IMR-90 (cell line): Measurements from ENCODE around the gene CCNL2. TPM values are rescaled to one million over a fixed set of nuclear protein-coding genes. Genes with fewer than 3 reads are reported as not detected.
A peak's percentile ranks its signal among the peaks of the same experiment; 100 is the strongest.

Experiments
- ATAC-seq: fragments of 200-7000 bp; cut with Tn5 transposase; 2 replicates; pipeline ENCODE4 v1.9.1; 2020; ENCODE audit warnings: low read depth, mild to moderate bottlenecking, moderate library complexity
- BruUV-seq: library from RNA; stranded (reverse); fragments of 400-500 nt; replicated peaks from 2 replicates; lab custom pipeline; 2021; lab: Mats Ljungman, UMichigan
- CTCF ChIA-PET: fragments of 300-600 bp; formaldehyde crosslinking; extraction: SDS; loops from one replicate; lab custom pipeline; 2021; ENCODE audit warnings: antibody characterized with exemption; lab: Yijun Ruan, JAX
- POLR2A ChIA-PET: fragments of 300-600 bp; sonication (Branson Sonifier 250); formaldehyde crosslinking; loops from one replicate; lab custom pipeline; 2022; ENCODE audit warnings: antibody characterized with exemption; ENCODE audit not compliant: unreplicated experiment; lab: Charles Lee
- DNase-seq: peaks from one replicate; pipeline ENCODE4 v3.0.0; 2013
- H2AFZ ChIP-seq: replicated peaks from 2 replicates; pipeline ENCODE3; 2013; ENCODE audit warnings: low read length, mild to moderate bottlenecking; ENCODE audit not compliant: poor library complexity
- H2AK5ac ChIP-seq: 2 replicates; pipeline ENCODE4 v1.6.1; 2013; ENCODE audit warnings: low read depth, low read length, inconsistent platforms
- H2AK9ac ChIP-seq: replicated peaks from 2 replicates; pipeline ENCODE3; 2013; ENCODE audit warnings: mild to moderate bottlenecking, low read depth, low read length, moderate library complexity; ENCODE audit not compliant: poor library complexity
- H2BK120ac ChIP-seq: 2 replicates; pipeline ENCODE4 v1.6.1; 2013; ENCODE audit warnings: low read depth, low read length, inconsistent platforms
- H2BK15ac ChIP-seq: 3 replicates; pipeline ENCODE4 v1.6.1; 2013; ENCODE audit warnings: low read depth, low read length, inconsistent platforms
- H2BK20ac ChIP-seq: 2 replicates; pipeline ENCODE4 v1.6.1; 2013; ENCODE audit warnings: low read depth, mild to moderate bottlenecking, inconsistent platforms, low read length, moderate library complexity
- H2BK5ac ChIP-seq: 2 replicates; pipeline ENCODE4 v1.6.1; 2013; ENCODE audit warnings: mild to moderate bottlenecking, low read depth, low read length, inconsistent platforms; ENCODE audit not compliant: poor library complexity, severe bottlenecking
- H3K14ac ChIP-seq: replicated peaks from 2 replicates; pipeline ENCODE4 v1.6.1; 2013; ENCODE audit warnings: low read depth, low read length, inconsistent platforms
- H3K18ac ChIP-seq: 2 replicates; pipeline ENCODE4 v1.6.1; 2013; ENCODE audit warnings: low read depth, low read length, control low read depth
- H3K23ac ChIP-seq: 2 replicates; pipeline ENCODE4 v1.6.1; 2013; ENCODE audit warnings: low read depth, low read length, inconsistent platforms
- H3K27ac ChIP-seq: 2 replicates; pipeline ENCODE4 v1.5.1; 2013; ENCODE audit warnings: mild to moderate bottlenecking, control low read depth, low read length; ENCODE audit not compliant: insufficient read depth
- H3K27me3 ChIP-seq: 2 replicates; pipeline ENCODE4 v1.6.1; 2013; ENCODE audit warnings: low read length; ENCODE audit not compliant: control insufficient read depth, insufficient read depth
- H3K36me3 ChIP-seq: 2 replicates; pipeline ENCODE4 v1.6.1; 2013; ENCODE audit warnings: low read length, mixed read lengths; ENCODE audit not compliant: control insufficient read depth, insufficient read depth
- H3K4ac ChIP-seq: 2 replicates; pipeline ENCODE4 v1.6.1; 2013; ENCODE audit warnings: low read depth, low read length, inconsistent platforms
- H3K4me1 ChIP-seq: 2 replicates; pipeline ENCODE4 v1.6.1; 2013; ENCODE audit warnings: low read length, mixed read lengths; ENCODE audit not compliant: control insufficient read depth, insufficient read depth
- H3K4me2 ChIP-seq: 2 replicates; pipeline ENCODE4 v1.6.1; 2013; ENCODE audit warnings: low read depth, mild to moderate bottlenecking, control low read depth, low read length, moderate library complexity
- H3K4me3 ChIP-seq: 2 replicates; pipeline ENCODE4 v1.5.1; 2013; ENCODE audit warnings: low read depth, mild to moderate bottlenecking, control low read depth, low read length, moderate library complexity; ENCODE audit not compliant: insufficient read depth
- H3K56ac ChIP-seq: 2 replicates; pipeline ENCODE4 v1.6.1; 2013; ENCODE audit warnings: low read length, inconsistent platforms; ENCODE audit not compliant: insufficient read depth; ENCODE audit errors: extremely low read depth
- H3K79me1 ChIP-seq, 2 experiments: 2 replicates each; pipeline ENCODE4 v1.6.1; 2013; ENCODE audit warnings: low read length in 2 of 2, inconsistent platforms in 1 of 2, low read depth in 1 of 2
- H3K9ac ChIP-seq: 2 replicates; pipeline ENCODE4 v1.6.1; 2013; ENCODE audit warnings: low read depth, low read length, control low read depth
- H3K9me1 ChIP-seq: 2 replicates; pipeline ENCODE4 v1.6.1; 2013; ENCODE audit warnings: low read length, inconsistent platforms; ENCODE audit not compliant: insufficient read depth
- H3K9me3 ChIP-seq: 2 replicates; pipeline ENCODE4 v1.6.1; 2013; ENCODE audit warnings: low read length; ENCODE audit not compliant: control insufficient read depth, insufficient read depth
- H4K20me1 ChIP-seq: 2 replicates; pipeline ENCODE4 v1.6.1; 2013; ENCODE audit warnings: low read length, inconsistent platforms; ENCODE audit not compliant: insufficient read depth
- H4K5ac ChIP-seq: 2 replicates; pipeline ENCODE4 v1.6.1; 2013; ENCODE audit warnings: mild to moderate bottlenecking, low read depth, low read length, control low read depth
- H4K8ac ChIP-seq, 2 experiments: 2 replicates each; pipeline ENCODE4 v1.6.1; 2013; ENCODE audit warnings: low read depth in 2 of 2, low read length in 2 of 2, control low read depth in 1 of 2, inconsistent platforms in 1 of 2
- H4K91ac ChIP-seq: 2 replicates; pipeline ENCODE4 v1.6.1; 2013; ENCODE audit warnings: low read depth, low read length, inconsistent platforms; ENCODE audit not compliant: insufficient read depth
- BHLHE40 ChIP-seq: fragments of 150-350 bp; IDR thresholded peaks from 2 replicates; pipeline ENCODE4 v1.6.1; 2016; ENCODE audit warnings: mild to moderate bottlenecking, low read depth, low read length
- CEBPB ChIP-seq: IDR thresholded peaks from 2 replicates; pipeline ENCODE4 v1.6.1; 2012; ENCODE audit warnings: low read depth, low read length, improper control_type of control experiment
- CTCF ChIP-seq: conservative IDR thresholded peaks from 2 replicates; pipeline ENCODE4 v1.5.1; 2012; ENCODE audit warnings: mild to moderate bottlenecking, low read depth, low read length, improper control_type of control experiment
- FOS ChIP-seq: fragments of 150-350 bp; IDR thresholded peaks from 2 replicates; pipeline ENCODE4 v1.6.1; 2016; ENCODE audit warnings: low read depth, low read length
- MAFK ChIP-seq: IDR thresholded peaks from 2 replicates; pipeline ENCODE4 v1.6.1; 2012; ENCODE audit warnings: low read depth, low read length, improper control_type of control experiment
- MAZ ChIP-seq: IDR thresholded peaks from 2 replicates; pipeline ENCODE4 v1.6.1; 2012; ENCODE audit warnings: low read depth, mild to moderate bottlenecking, low read length, improper control_type of control experiment, moderate library complexity, borderline replicate concordance
- NFE2L2 ChIP-seq: fragments of 150-350 bp; IDR thresholded peaks from 2 replicates; pipeline ENCODE4 v1.6.1; 2016; ENCODE audit warnings: low read depth, mild to moderate bottlenecking, low read length
- POLR2A ChIP-seq: IDR thresholded peaks from 2 replicates; pipeline ENCODE4 v1.6.1; 2012; ENCODE audit warnings: mild to moderate bottlenecking, low read depth, low read length
- RAD21 ChIP-seq: IDR thresholded peaks from 2 replicates; pipeline ENCODE4 v1.6.1; 2012; ENCODE audit warnings: low read length, improper control_type of control experiment
- RCOR1 ChIP-seq: IDR thresholded peaks from 2 replicates; pipeline ENCODE4 v1.6.1; 2012; ENCODE audit warnings: mild to moderate bottlenecking, low read length, improper control_type of control experiment; ENCODE audit not compliant: insufficient replicate concordance
- RFX5 ChIP-seq: IDR thresholded peaks from 2 replicates; pipeline ENCODE4 v1.8.0; 2012; ENCODE audit warnings: low read depth, mild to moderate bottlenecking, low read length, moderate library complexity
- SMC3 ChIP-seq: fragments of 150-350 bp; IDR thresholded peaks from 2 replicates; pipeline ENCODE4 v1.6.1; 2016; ENCODE audit warnings: low read depth, mild to moderate bottlenecking, antibody characterized with exemption, low read length, moderate library complexity
- whole genome bisulfite sequencing, 2 experiments: methylation state at CpG; one replicate each; pipeline versions ENCODE4 v1.1.5 to v1.1.7; 2013; ENCODE audit warnings: missing lambda C conversion rate in 2 of 2; ENCODE audit not compliant: insufficient read length in 1 of 2; ENCODE audit errors: extremely low coverage in 2 of 2; 5-methylcytosine and 5-hydroxymethylcytosine counted together
- dilution Hi-C: fragments of 300-500 bp; cut with HindIII; formaldehyde crosslinking; loops from one replicate; pipeline ENCODE4 v1.14.3; 2018; ENCODE audit warnings: low sequenced_read_pairs; ENCODE audit not compliant: unreplicated experiment
- in situ Hi-C: fragments of 300-500 bp; cut with MboI; formaldehyde crosslinking; loops from 3 replicates; pipeline ENCODE4 v1.14.3; 2019; ENCODE audit warnings: low sequenced_read_pairs, inconsistent platforms, mixed read lengths
- intact Hi-C: fragments of 100-400 bp; cut with micrococcal nuclease; formaldehyde crosslinking; loops from 2 replicates; pipeline ENCODE4 v1.10.0; 2022
- polyA plus RNA-seq, 3 experiments: library from polyadenylated mRNA; depleted of rRNA; stranded (reverse); fragments of >200 nt; gene quantifications; 2 replicates each; pipeline ENCODE4 v1.2.3, GENCODE V29; 2012; ENCODE audit warnings: low replicate concordance in 1 of 3
- total RNA-seq: library from RNA; depleted of rRNA; stranded (reverse); fragments of >200 nt; gene quantifications from 2 replicates; pipeline ENCODE4 v1.2.3, GENCODE V29; 2012
- TF ChIP-seq, protein P1 (sequence below): fragments of 150-350 bp; IDR thresholded peaks from 2 replicates; pipeline ENCODE4 v1.6.1; 2016; ENCODE audit warnings: low read depth, mild to moderate bottlenecking, low read length, moderate library complexity, borderline replicate concordance

CCNL2 gene
- total and polyA plus RNA-seq, 2 of the 4 experiments (the other 2 are of a cell fraction), result 53.9 to 239 TPM

GRCh38 chr1:1436630-1437032 lies 37.5 kb upstream of the CCNL2 start:
- dilution Hi-C loops, result no loop called here
- H2BK15ac ChIP-seq, result no peak overlapping the region
- WGBS, 2 experiments, result 94% methylated on average over 4 of the region's 7 CpGs; no CpG with 5 or more reads in 1 of the 2 experiments
- H2AK9ac ChIP-seq, result no peak overlapping the region
- TF ChIP-seq CTCF, result no peak
- TF ChIP-seq MAZ, result no peak
- no peak for TF ChIP-seq NFE2L2
- TF ChIP-seq CEBPB, result no peak
- no peak for TF ChIP-seq SMC3
- TF ChIP-seq POLR2A, result no peak
- no peak for TF ChIP-seq BHLHE40
- no peak for TF ChIP-seq MAFK
- TF ChIP-seq FOS, result no peak
- no peak for TF ChIP-seq RAD21
- TF ChIP-seq, protein P1, sequence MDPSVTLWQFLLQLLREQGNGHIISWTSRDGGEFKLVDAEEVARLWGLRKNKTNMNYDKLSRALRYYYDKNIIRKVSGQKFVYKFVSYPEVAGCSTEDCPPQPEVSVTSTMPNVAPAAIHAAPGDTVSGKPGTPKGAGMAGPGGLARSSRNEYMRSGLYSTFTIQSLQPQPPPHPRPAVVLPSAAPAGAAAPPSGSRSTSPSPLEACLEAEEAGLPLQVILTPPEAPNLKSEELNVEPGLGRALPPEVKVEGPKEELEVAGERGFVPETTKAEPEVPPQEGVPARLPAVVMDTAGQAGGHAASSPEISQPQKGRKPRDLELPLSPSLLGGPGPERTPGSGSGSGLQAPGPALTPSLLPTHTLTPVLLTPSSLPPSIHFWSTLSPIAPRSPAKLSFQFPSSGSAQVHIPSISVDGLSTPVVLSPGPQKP, result no peak
- TF ChIP-seq RCOR1, result no peak
- no peak for TF ChIP-seq RFX5
- H4K8ac ChIP-seq, result no peak overlapping the region
- no peak overlapping the region for H3K4ac ChIP-seq
- H4K5ac ChIP-seq, result no peak overlapping the region
- H3K27ac ChIP-seq, result no peak overlapping the region
- no peak for ATAC-seq
- ChIA-PET CTCF (interaction anchor here (0.5 kb wide), 1 partner anchor 11 kb away, joined by 4 read pairs; no protein-coding TSS in a partner anchor), POLR2A (no interaction called here)
- in situ Hi-C loops, result no loop called here
- no TSS peak for BruUV-seq
- H3K36me3 ChIP-seq, result no peaks in the 10 kb centered on the region
- no peaks in the 10 kb centered on the region for H3K9me3 ChIP-seq
- no peak overlapping the region for H3K14ac ChIP-seq
- H3K4me3 ChIP-seq, result no peak overlapping the region
- peak overlapping the region; percentile 38; the same call in 1 of the 2 replicates for H3K23ac ChIP-seq
- DNase-seq, result no peak
- no peak overlapping the region for H3K56ac ChIP-seq
- no peak overlapping the region for H3K4me2 ChIP-seq
- no peak overlapping the region for H3K9ac ChIP-seq
- no peak overlapping the region for H3K18ac ChIP-seq
- H2AK5ac ChIP-seq, result no peak overlapping the region
- no peak overlapping the region for H2BK20ac ChIP-seq
- H3K4me1 ChIP-seq, result peaks cover 14% of the 10 kb centered on the region; the same call in 1 of the 2 replicates
- intact Hi-C loops, result no loop called here
- H2BK120ac ChIP-seq, result no peak overlapping the region
- 0 out of 2 replicates have a peak, but pooled peaks cover 7% of the 10 kb centered on the region for H3K9me1 ChIP-seq
- no peak overlapping the region for H2BK5ac ChIP-seq
- no peaks in the 10 kb centered on the region for H4K20me1 ChIP-seq
- no peak overlapping the region for H2AFZ ChIP-seq
- no peaks in the 10 kb centered on the region; the same call in 1 of the 2 replicates for H3K27me3 ChIP-seq
- H4K91ac ChIP-seq, result no peak overlapping the region
- H3K79me1 ChIP-seq, result 0 out of 4 replicates have a peak, but pooled peaks cover 0 to 3% of the 10 kb centered on the region in 2 experiments
